H9 (cell line): ENCODE measurements around the gene NEK7. TPM values are rescaled to one million over a fixed set of nuclear protein-coding genes. Genes with fewer than 3 reads are reported as not detected.

Experiments
- DNase-seq: peaks from one replicate; pipeline ENCODE4 v3.0.0-alpha.2; 2017
- H2AFZ ChIP-seq: one replicate; pipeline ENCODE4 v1.6.1; 2013; ENCODE audit warnings: mild to moderate bottlenecking, low read length, control low read depth, moderate library complexity
- H2AK5ac ChIP-seq: 2 replicates; pipeline ENCODE4 v1.6.1; 2013; ENCODE audit warnings: low read length, control low read depth, mixed read lengths; ENCODE audit not compliant: insufficient read length
- H2BK120ac ChIP-seq: one replicate; pipeline ENCODE4 v1.6.1; 2013; ENCODE audit warnings: low read depth, mild to moderate bottlenecking, low read length, control low read depth, inconsistent platforms; ENCODE audit not compliant: poor library complexity, severe bottlenecking
- H2BK12ac ChIP-seq: 2 replicates; pipeline ENCODE4 v1.6.1; 2013; ENCODE audit warnings: low read length, control low read depth, mixed read lengths, low read depth; ENCODE audit not compliant: insufficient read length
- H2BK15ac ChIP-seq: 2 replicates; pipeline ENCODE4 v1.6.1; 2013; ENCODE audit warnings: low read depth, low read length, control low read depth
- H2BK20ac ChIP-seq: one replicate; pipeline ENCODE4 v1.6.1; 2013; ENCODE audit warnings: low read depth, mild to moderate bottlenecking, low read length, control low read depth, inconsistent platforms; ENCODE audit not compliant: poor library complexity, severe bottlenecking
- H2BK5ac ChIP-seq: 2 replicates; pipeline ENCODE4 v1.6.1; 2013; ENCODE audit warnings: low read length, control low read depth, mixed read lengths; ENCODE audit not compliant: insufficient read length
- H3K14ac ChIP-seq: 2 replicates; pipeline ENCODE4 v1.6.1; 2013; ENCODE audit warnings: low read length, control low read depth; ENCODE audit not compliant: insufficient read depth
- H3K18ac ChIP-seq: 2 replicates; pipeline ENCODE4 v1.6.1; 2013; ENCODE audit warnings: low read depth, mild to moderate bottlenecking, mixed read lengths, low read length, control low read depth; ENCODE audit not compliant: insufficient read length
- H3K23ac ChIP-seq: 2 replicates; pipeline ENCODE4 v1.6.1; 2013; ENCODE audit warnings: low read length, control low read depth, mixed read lengths, low read depth; ENCODE audit not compliant: insufficient read length
- H3K23me2 ChIP-seq: 2 replicates; pipeline ENCODE4 v1.6.1; 2013; ENCODE audit warnings: low read depth, mild to moderate bottlenecking, mixed read lengths, low read length, control low read depth; ENCODE audit not compliant: insufficient read length, poor library complexity, severe bottlenecking
- H3K27ac ChIP-seq: 2 replicates; pipeline ENCODE4 v1.5.1; 2013; ENCODE audit warnings: low read length, control low read depth, mixed read lengths, low read depth; ENCODE audit not compliant: insufficient read length
- H3K27me3 ChIP-seq: 2 replicates; pipeline ENCODE4 v1.6.1; 2013; ENCODE audit warnings: low read length, control low read depth, inconsistent platforms; ENCODE audit not compliant: insufficient read depth
- H3K4ac ChIP-seq: 2 replicates; pipeline ENCODE4 v1.6.1; 2013; ENCODE audit warnings: low read depth, mild to moderate bottlenecking, control low read depth, inconsistent platforms, low read length, moderate library complexity
- H3K4me1 ChIP-seq: 2 replicates; pipeline ENCODE4 v1.6.1; 2013; ENCODE audit warnings: low read length, control low read depth, inconsistent platforms; ENCODE audit not compliant: insufficient read depth
- H3K4me2 ChIP-seq: 2 replicates; pipeline ENCODE4 v1.6.1; 2013; ENCODE audit warnings: low read length, control low read depth, mixed read lengths; ENCODE audit not compliant: insufficient read length, insufficient read depth
- H3K56ac ChIP-seq: 2 replicates; pipeline ENCODE4 v1.6.1; 2013; ENCODE audit warnings: low read depth, mild to moderate bottlenecking, mixed read lengths, low read length, control low read depth; ENCODE audit not compliant: insufficient read length
- H3K79me1 ChIP-seq: 2 replicates; pipeline ENCODE4 v1.6.1; 2013; ENCODE audit warnings: low read depth, mild to moderate bottlenecking, moderate library complexity, low read length, control low read depth, inconsistent platforms; ENCODE audit not compliant: insufficient read depth, poor library complexity, severe bottlenecking
- H3K79me2 ChIP-seq: 2 replicates; pipeline ENCODE4 v1.6.1; 2013; ENCODE audit warnings: low read length, control low read depth, inconsistent platforms; ENCODE audit not compliant: insufficient read depth
- H3K9ac ChIP-seq: 2 replicates; pipeline ENCODE4 v1.6.1; 2013; ENCODE audit warnings: low read length, control low read depth, mixed read lengths; ENCODE audit not compliant: insufficient read length; ENCODE audit errors: extremely low read depth
- H3K9me3 ChIP-seq: one replicate; pipeline ENCODE4 v1.6.1; 2013; ENCODE audit warnings: low read depth, low read length, inconsistent platforms; ENCODE audit not compliant: control insufficient read depth
- H3T11ph ChIP-seq: one replicate; pipeline ENCODE4 v1.6.1; 2013; ENCODE audit warnings: mild to moderate bottlenecking, low read length, control low read depth, inconsistent platforms
- H4K20me1 ChIP-seq: one replicate; pipeline ENCODE4 v1.6.1; 2013; ENCODE audit not compliant: control insufficient read depth, insufficient read length, insufficient read depth
- H4K5ac ChIP-seq: 2 replicates; pipeline ENCODE4 v1.6.1; 2013; ENCODE audit warnings: low read depth, mild to moderate bottlenecking, mixed read lengths, low read length, control low read depth; ENCODE audit not compliant: insufficient read length
- H4K8ac ChIP-seq: replicated peaks from 2 replicates; pipeline ENCODE4 v1.6.1; 2013; ENCODE audit warnings: low read length, control low read depth, mixed read lengths, low read depth; ENCODE audit not compliant: insufficient read length
- H4K91ac ChIP-seq: 2 replicates; pipeline ENCODE4 v1.6.1; 2013; ENCODE audit warnings: low read depth, mild to moderate bottlenecking, moderate library complexity, mixed read lengths, low read length, control low read depth; ENCODE audit not compliant: insufficient read length
- H3K27ac Mint-ChIP-seq, 3 experiments: 2 replicates in 2 of 3; 3 replicates in 1 of 3; pipeline ENCODE4 v1.8.0; 2020 to 2021; ENCODE audit warnings: mixed read lengths in 3 of 3, mild to moderate bottlenecking in 1 of 3, moderate library complexity in 1 of 3
- H3K27me3 Mint-ChIP-seq: 2 replicates; pipeline ENCODE4 v1.8.0; 2021; ENCODE audit warnings: low read depth, mild to moderate bottlenecking, moderate library complexity, mixed read lengths
- H3K36me3 Mint-ChIP-seq, 3 experiments: 2 replicates in 2 of 3; 3 replicates in 1 of 3; pipeline ENCODE4 v1.8.0; 2020 to 2021; ENCODE audit warnings: low read depth in 3 of 3, mixed read lengths in 3 of 3; ENCODE audit not compliant: insufficient read depth in 1 of 3
- H3K4me1 Mint-ChIP-seq, 2 experiments: 2 replicates each; pipeline ENCODE4 v1.8.0; 2020; ENCODE audit warnings: mixed read lengths in 2 of 2
- H3K4me3 Mint-ChIP-seq, 2 experiments: 2 replicates in 1 of 2; 3 replicates in 1 of 2; pipeline ENCODE4 v1.8.0; 2020 to 2021; ENCODE audit warnings: mild to moderate bottlenecking in 2 of 2, mixed read lengths in 2 of 2, moderate library complexity in 1 of 2
- H3K9me3 Mint-ChIP-seq, 2 experiments: 2 replicates in 1 of 2; 3 replicates in 1 of 2; pipeline ENCODE4 v1.8.0; 2020; ENCODE audit warnings: mild to moderate bottlenecking in 2 of 2, mixed read lengths in 2 of 2, moderate library complexity in 1 of 2
- CTCF ChIP-seq: fragments of 200-600 bp; sonication (generic); conservative IDR thresholded peaks from 3 replicates; pipeline ENCODE4 v1.8.0; 2021; ENCODE audit warnings: antibody characterized with exemption, mild to moderate bottlenecking
- WGBS: extraction: QIAGEN DNeasy Blood & Tissue Kit; methylation state at CpG from one replicate; pipeline ENCODE4 v1.1.7; 2013; ENCODE audit warnings: missing lambda C conversion rate, low lambda C conversion rate, mixed read lengths; ENCODE audit not compliant: insufficient read length; ENCODE audit errors: extremely low coverage; 5-methylcytosine and 5-hydroxymethylcytosine counted together
- total RNA-seq: library from RNA; stranded (reverse); gene quantifications from 2 replicates; pipeline ENCODE4 v1.2.1, GENCODE V29; 2021

The NEK7 gene
- total RNA-seq, 1 experiment from 2014 or later, result 9.6 TPM

- H2BK5ac ChIP-seq, result no peak overlapping the region
- no CpG with 5 or more reads among the region's 2 CpGs for WGBS
- no peak overlapping the region for H2AK5ac ChIP-seq
- no peaks in the 10 kb centered on the region for H3K27me3 ChIP-seq
- no peak overlapping the region for H3K14ac ChIP-seq
- H4K20me1 ChIP-seq, result no peaks in the 10 kb centered on the region
- no peaks in the 10 kb centered on the region for H3K23me2 ChIP-seq
- H3K18ac ChIP-seq, result no peak overlapping the region
- H4K8ac ChIP-seq, result no peak overlapping the region
- H3K9me3 ChIP-seq, result no peaks in the 10 kb centered on the region
- no peak overlapping the region for H2BK120ac ChIP-seq
- no peaks in the 10 kb centered on the region for H3K79me1 ChIP-seq
- DNase-seq, result no peak
- H4K5ac ChIP-seq, result no peak overlapping the region
- Mint-ChIP-seq H3K27ac (no peak overlapping the region), H3K36me3 (no peaks in the 10 kb centered on the region), H3K4me1 (peaks cover 0 to 3% of the 10 kb centered on the region in 2 experiments; a peak in 3 of 4 replicates), H3K27me3 (no peaks in the 10 kb centered on the region), H3K4me3 (no peak overlapping the region), H3K9me3 (no peaks in the 10 kb centered on the region)
- H3K4me1 ChIP-seq, result no peaks in the 10 kb centered on the region
- H4K91ac ChIP-seq, result no peak overlapping the region
- no peak overlapping the region for H3K27ac ChIP-seq
- no peak overlapping the region for H2BK20ac ChIP-seq
- no peak overlapping the region for H2BK12ac ChIP-seq
- no peak for TF ChIP-seq CTCF
- no peaks in the 10 kb centered on the region for H3K79me2 ChIP-seq
- no peak overlapping the region for H3T11ph ChIP-seq
- H3K56ac ChIP-seq, result no peak overlapping the region
- no peak overlapping the region for H2BK15ac ChIP-seq
- H3K4ac ChIP-seq, result no peak overlapping the region
- no peak overlapping the region for H3K23ac ChIP-seq
- H2AFZ ChIP-seq, result no peak overlapping the region
- no peak overlapping the region for H3K9ac ChIP-seq
- no peak overlapping the region for H3K4me2 ChIP-seq
Observed at GRCh38 chr1:198280080-198280479, 123.3 kb downstream of the NEK7 start.
